HG02943 (cell line): ENCODE results near the gene KIRREL3.
"Not testable (repeated sequence)": the region's sequence is repeated elsewhere in the genome, so short reads cannot be mapped to it uniquely, and the experiment has no call there.

Experiments used
- ATAC-seq: cut with Tn5 transposase; IDR thresholded peaks from one replicate; pipeline ENCODE4 v1.9.1; 2021; ENCODE audit warnings: mild to moderate bottlenecking, low read depth, moderate library complexity; ENCODE audit not compliant: unreplicated experiment

The KIRREL3 gene

GRCh38 chr11:126385991-126386728 is 614.4 kb downstream of the KIRREL3 start:
- ATAC-seq = no peak

GRCh38 chr11:126384449-126385070 is 616.0 kb downstream of the KIRREL3 start:
- no peak for ATAC-seq

- no peak for ATAC-seq
These were observed 616.9 kb downstream of the KIRREL3 start for GRCh38 chr11:126383339-126384335.

- not testable (repeated sequence) for ATAC-seq
These were observed 617.9 kb downstream of the KIRREL3 start for GRCh38 chr11:126382641-126383040.

- ATAC-seq = not testable (repeated sequence)
These were observed 618.6 kb downstream of the KIRREL3 start for GRCh38 chr11:126381960-126382359.

- no peak for ATAC-seq
These were observed 619.7 kb downstream of the KIRREL3 start for GRCh38 chr11:126380909-126381308.

- no peak for ATAC-seq
These were observed 621.8 kb downstream of the KIRREL3 start for GRCh38 chr11:126378763-126379162.

- no peak for ATAC-seq
These were observed 624.8 kb downstream of the KIRREL3 start for GRCh38 chr11:126375726-126376125.

- ATAC-seq = not testable (repeated sequence)
These were observed 625.8 kb downstream of the KIRREL3 start for GRCh38 chr11:126374562-126375300.

- ATAC-seq = not testable (repeated sequence)
These were observed 627.0 kb downstream of the KIRREL3 start for GRCh38 chr11:126373389-126374066.
